NCI-H2196 (cell line): ENCODE results near the gene CDH22.

Experiments
- DNase-seq: peaks from one replicate; lab custom pipeline; 2025; ENCODE audit not compliant: unreplicated experiment; lab: John Stamatoyannopoulos, UW

CDH22 gene

DNA sequence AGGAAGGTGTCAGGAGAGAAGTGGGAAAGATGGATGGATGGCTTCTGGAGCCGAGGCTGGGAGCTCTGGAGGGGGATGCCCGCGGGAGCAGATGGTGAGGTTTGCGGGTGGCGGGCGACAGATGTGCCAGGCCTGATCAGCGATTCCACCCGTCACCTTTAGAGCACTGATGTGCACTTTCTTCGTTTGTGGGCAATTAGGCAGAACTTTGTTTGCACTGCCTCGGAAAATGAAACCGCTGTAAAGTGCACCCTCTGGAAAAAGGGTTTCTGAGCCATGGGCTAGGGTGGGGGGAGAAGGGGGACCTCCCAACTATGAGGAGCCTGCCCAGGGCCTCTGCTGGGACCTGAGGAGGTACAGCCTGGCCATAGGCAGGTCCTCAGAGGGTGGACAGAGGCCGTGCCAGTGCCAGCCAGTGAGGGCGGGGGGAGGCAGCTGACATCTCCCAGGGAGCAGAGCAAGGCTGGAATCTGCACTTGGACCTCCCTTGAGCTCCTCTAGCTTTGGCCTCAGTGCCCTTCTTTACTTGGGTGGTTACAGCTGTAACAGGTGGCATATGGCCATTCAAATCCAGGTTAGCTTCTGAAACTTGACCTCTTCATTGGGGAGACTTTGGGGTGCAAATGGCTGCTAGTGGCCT, 131.4 kb downstream of the CDH22 start:
- DNase-seq, result no peak

- no peak for DNase-seq
Observed at GRCh38 chr20:46175127-46175494, 133.2 kb downstream of the CDH22 start.

DNA sequence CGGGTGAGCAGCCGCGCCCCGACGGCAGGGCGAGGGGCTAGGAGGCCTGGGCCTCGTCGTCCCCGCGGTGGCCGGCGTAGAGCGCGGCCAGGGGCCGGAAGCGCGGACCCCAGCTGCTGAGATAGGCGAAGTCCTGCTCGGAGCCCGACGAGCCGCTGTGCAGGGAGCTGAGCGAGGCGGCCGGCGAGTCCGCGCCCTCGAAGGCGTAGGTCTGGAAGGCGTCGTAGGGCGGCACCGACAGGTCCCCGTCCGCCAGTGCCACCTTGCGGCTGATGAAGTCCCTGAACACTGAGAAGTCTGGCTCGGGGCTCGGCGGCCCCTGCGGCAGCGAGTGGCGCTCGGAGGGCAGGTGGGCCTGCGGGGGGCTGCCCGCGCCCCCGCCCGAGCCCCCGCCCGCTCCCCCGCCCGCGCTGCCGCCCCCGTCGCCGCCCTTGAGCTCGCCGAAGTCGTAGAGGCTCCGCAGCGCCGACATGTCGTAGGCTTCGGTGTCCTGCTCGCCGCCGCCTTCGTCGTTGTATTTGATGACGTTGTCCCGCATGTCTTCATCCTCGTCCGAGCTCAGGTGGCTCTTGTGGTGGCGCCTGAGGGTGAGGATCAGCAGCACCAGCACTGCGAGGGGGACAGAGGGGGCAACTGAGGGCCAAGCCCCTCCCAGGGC, 133.7 kb downstream of the CDH22 start:
- DNase-seq, result peak; percentile 60

DNA sequence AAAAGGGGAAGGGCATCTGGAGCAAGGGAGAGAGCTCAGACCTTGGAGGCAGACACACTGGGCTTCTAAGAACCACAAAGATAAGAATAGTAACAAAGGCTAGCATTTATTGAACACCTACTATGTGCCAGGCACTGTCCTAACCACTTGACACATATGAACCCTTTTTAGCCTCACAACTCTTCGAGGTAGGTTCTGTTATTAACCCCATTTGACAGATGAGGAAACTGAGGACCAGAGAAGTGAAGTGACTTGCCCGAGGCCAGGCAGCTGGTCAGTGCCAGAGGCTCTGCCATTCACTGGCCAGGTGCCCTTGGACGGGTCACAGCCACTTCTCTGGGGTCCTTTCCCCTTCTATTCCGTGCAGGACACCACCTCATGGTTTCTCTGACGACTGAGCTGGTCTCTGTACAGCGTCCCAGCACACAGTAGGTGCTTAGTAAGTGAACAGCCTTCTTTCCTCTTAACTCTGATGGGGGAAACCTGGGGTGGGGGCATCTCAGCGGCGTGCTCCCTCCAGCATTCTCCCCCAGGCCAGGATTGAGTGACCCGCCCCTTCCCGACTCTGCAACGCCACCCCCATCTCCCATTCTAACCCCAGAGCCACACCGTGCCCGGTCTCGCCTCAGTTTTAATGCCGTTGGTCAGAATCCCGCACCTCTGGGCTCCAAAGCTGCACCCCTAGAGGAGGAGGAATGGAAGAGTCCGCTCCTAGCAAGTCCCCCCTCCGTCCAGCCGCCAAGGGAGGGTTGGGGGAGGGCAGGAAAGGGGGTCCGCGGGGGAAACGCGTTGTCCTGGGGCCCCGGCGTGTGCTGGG, 134.4 kb downstream of the CDH22 start:
- DNase-seq, result no peak

- DNase-seq, result no peak
Observed at GRCh38 chr20:46172961-46173536, 135.2 kb downstream of the CDH22 start.

GRCh38 chr20:46172455-46172854, 135.8 kb downstream of the CDH22 start:
- no peak for DNase-seq

DNA sequence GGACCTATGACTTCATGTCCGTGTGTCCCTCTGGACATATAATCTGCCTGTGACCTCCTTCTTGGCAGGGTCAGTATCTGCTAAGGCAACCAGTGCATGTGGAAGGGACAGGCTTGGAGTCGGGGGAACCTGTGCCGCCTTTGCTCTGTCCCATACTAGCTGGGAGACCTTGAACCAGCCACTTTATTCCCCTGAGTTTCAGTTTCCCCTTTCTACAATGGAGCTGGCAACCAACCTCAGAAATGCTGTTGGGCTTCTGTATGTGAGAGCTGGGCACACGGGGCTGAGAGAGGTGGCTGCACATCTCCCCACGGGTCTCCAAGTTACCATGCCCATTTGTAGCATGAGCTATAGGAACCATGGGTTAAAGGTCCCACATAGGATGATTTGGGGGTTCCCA, 136.4 kb downstream of the CDH22 start:
- no peak for DNase-seq

GRCh38 chr20:46171476-46171875, 136.8 kb downstream of the CDH22 start:
- DNase-seq, result no peak

DNA sequence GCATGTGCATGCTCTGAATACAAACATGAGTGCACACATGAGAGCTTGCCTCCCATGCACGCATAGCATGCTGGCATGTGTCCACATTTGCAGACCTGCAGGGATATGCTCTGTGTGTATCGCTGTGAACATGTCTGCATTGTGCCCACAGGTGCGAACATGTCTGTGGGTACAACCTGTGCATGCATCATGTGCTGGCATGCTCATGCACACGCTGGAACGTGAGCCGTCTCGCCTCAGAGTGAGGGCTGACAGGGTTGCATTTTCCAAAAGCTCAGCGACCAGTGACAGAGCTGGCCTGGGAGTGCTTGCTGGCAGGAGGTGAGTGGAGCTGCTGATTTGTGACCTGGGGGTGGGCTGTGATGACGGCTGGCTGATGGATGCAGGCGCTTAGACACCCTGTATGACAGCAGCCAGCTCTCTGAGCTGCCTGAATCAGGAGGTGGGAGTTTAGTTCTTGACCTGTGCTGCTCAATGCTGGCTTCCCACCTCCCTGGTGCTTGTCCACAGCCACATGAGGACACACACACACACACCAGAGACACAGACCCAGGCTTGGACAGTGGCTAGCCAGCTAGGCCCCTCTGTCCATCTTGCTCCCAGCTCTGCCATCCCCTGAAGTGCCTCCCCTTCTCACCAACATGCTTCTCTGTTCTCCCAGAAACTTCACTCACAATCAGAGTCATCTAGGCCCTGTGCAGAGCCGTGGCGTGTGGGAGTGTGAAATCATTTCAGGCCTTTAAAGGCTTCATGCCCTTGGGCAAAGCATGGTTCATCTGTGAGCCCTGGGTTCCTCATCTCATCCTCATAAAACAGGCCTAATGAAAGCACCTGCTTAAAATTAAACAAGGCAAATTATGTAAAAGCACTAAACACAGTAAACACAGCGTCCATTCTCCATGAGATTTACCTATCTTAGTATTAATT, 138.8 kb downstream of the CDH22 start:
- no peak for DNase-seq

- DNase-seq, result no peak
Observed at GRCh38 chr20:46168438-46168837, 139.9 kb downstream of the CDH22 start.

DNA sequence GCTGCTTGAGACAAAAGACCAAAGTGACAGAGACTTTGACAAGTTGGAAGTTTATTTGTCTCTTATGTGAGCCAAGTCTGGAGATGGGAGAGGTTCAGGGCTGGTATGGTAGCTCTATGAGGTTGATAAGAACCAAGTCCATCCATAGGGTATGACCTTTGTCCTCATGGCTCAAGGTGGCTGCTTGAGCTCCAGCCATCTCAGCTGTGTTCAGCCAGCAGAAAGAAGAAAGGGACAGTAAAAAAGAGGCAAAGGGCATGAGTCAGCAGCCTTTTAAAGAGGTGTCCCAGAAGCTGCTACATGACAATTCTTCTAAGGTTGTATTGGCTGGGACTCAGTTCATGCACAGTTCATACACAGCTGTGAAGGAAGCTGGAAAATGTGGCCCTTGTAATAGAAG, 141.2 kb downstream of the CDH22 start:
- DNase-seq, result no peak

DNA sequence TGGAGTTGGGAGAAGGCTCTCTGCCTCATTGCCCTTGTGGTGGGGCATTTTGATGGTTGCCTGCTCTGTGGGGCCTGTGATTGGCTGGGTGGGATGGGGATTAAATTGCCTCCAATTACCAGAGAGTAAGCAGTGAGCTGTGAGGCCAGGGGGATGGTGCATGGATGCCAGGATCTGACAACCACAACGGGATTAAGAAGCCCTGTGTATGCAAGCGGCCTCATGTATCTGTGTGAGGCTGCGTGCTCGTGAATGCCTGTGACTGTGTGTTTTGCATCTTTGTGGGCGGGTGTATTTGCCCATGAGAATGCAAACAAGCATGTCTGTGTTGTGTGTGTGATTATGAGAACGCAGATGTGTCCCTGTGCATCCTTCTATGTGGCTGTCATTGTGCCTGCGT, 144.0 kb downstream of the CDH22 start:
- DNase-seq, result no peak

GRCh38 chr20:46161921-46162320, 146.4 kb downstream of the CDH22 start:
- no peak for DNase-seq

DNA sequence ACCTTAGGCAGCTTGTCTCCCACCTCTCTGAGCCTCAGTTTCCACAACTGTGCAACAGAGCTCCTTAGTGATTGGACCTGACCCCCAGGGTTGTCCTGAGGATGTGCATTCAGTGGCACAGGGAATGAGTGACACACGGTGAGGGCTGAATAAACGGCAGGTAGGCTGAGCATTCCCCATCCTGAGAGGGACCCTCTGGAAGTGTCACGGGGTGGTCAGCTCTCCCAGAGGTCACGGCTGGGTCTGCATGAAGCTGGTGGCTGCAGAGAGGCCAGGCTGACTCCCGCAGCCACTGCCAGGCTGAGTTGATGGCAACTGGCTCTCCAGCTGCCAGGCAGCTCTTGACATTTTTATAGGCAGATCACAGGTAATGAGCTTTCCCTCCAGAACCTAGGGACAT, 147.6 kb downstream of the CDH22 start:
- no peak for DNase-seq

- DNase-seq, result no peak
Observed at GRCh38 chr20:46159101-46159897, 149.0 kb downstream of the CDH22 start.

DNA sequence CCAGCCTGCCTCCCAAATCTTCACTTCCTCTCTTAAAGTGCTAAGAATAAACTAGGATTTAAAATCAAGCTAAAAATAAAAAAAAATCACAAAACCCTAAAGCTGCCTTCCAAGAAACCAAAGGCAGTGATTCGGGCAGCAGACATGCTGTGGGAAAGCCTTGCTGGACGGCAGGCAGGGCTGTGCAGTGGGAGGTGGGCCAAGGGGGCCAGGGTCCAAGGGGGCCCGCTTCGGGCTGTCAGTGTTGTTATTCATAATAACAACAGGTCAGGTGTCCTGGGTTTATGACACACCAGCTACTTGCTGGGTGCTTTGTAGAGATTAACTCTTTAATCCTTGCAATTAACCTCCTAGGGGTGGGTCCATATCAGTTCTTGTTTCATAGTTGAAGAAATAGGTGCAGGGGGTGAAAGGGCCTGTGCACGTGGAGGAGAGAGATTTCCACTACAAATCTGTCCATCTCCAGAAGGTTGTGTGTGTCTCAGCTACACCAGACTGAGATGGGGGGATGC, 149.8 kb downstream of the CDH22 start:
- no peak for DNase-seq

- no peak for DNase-seq
Observed at GRCh38 chr20:46157625-46158024, 150.7 kb downstream of the CDH22 start.

DNA sequence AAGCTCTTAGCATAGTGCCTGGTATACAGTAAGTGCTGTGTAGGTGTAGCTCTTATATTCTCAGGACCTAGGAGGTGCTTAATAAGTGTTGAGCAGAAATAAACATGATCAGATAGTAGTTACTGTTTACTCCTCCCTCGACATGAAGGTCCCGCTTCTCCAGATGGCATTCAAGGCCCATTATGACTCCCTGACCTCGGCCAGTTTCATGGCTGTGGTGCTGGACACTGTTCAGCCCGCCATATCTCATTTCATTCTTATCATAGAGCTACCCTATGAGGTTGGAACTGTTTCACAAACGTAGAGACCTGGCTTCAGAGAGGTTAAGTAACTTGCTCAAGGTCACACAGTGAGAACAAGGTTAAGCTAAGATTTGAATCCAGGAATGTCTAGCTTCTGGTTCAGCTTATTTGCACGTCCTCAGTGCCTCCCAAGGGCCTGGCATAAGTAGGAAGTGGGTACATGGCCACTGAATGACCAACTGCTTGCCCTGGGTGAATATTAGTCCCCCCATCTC, 151.2 kb downstream of the CDH22 start:
- DNase-seq, result no peak

DNA sequence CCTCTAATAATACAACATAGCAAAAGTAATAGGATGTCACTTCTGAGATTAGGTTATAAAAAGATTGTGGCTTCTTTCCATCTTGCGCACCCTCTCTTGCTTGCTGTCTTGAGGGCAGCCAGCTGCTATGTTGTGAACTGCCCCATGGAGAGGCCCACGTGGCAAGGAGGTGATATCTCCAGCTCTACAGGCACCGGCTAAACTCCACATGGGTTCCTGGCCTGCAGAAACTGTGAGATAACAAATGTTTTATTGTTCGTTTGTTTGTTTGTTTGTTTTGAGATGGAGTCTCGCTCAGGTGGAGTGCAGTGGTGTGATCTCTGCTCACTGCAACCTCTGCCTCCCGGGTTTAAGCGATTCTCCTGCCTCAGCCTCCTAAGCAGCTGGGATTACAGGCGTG, 152.2 kb downstream of the CDH22 start:
- no peak for DNase-seq

DNA sequence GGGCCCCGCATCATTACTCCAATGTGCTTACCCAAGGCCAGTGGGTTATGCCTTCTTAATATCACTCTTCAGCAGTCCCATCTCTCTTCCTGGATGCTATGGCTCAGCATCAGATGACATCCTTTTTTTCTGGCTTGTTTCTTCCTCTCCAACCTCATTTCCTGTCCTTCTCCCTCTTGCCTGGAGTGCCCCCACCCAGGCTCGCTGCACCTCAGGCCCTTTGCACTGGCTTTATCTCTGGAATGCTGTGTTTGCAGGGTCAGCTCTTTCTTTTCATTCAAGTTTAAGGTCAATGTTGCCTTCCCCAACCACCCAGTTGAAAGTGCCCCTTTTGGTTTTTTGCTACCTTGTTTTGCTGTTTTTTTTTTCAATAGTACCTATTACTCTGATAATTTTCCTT, 153.5 kb downstream of the CDH22 start:
- DNase-seq, result no peak
